Activated B cell treated with CpG ODN at 0.5 μM for 24 hours (primary cell): Measurements from ENCODE around the gene SLC39A1. TPM values are rescaled to one million over a fixed set of nuclear protein-coding genes. Genes with fewer than 3 reads are reported as not detected.

Source experiments
- ATAC-seq: fragments of 200-7000 bp; cut with Tn5 transposase; one replicate; pipeline ENCODE4 v1.10.0; 2021; ENCODE audit warnings: low read depth, mild to moderate bottlenecking, moderate library complexity
- CTCF ChIA-PET: fragments of 350-600 bp; sonication (Branson Sonifier 250); formaldehyde crosslinking; loops from one replicate; lab custom pipeline; 2021; ENCODE audit warnings: antibody characterized with exemption; lab: Charles Lee
- POLR2A ChIA-PET: fragments of 350-600 bp; sonication (Branson Sonifier 250); formaldehyde crosslinking; loops from one replicate; lab custom pipeline; 2021; ENCODE audit warnings: antibody characterized with exemption; lab: Charles Lee
- DNase-seq: peaks from one replicate; pipeline ENCODE4 v3.0.0; 2022
- H3K27ac Mint-ChIP-seq: one replicate; pipeline ENCODE4 v1.8.0; 2020; ENCODE audit warnings: mixed read lengths
- H3K27me3 Mint-ChIP-seq: one replicate; pipeline ENCODE4 v1.8.0; 2021; ENCODE audit warnings: mixed read lengths
- H3K36me3 Mint-ChIP-seq: one replicate; pipeline ENCODE4 v1.8.0; 2021; ENCODE audit warnings: low read depth, mixed read lengths
- H3K4me1 Mint-ChIP-seq: one replicate; pipeline ENCODE4 v1.8.0; 2021; ENCODE audit warnings: mixed read lengths
- H3K4me3 Mint-ChIP-seq: one replicate; pipeline ENCODE4 v1.8.0; 2020; ENCODE audit warnings: mild to moderate bottlenecking, mixed read lengths
- H3K9me3 Mint-ChIP-seq: one replicate; pipeline ENCODE4 v1.8.0; 2020; ENCODE audit warnings: mixed read lengths
- CTCF ChIP-seq: fragments of 200-600 bp; IDR thresholded peaks from one replicate; pipeline ENCODE4 v1.8.0; 2022; ENCODE audit warnings: antibody characterized with exemption, mild to moderate bottlenecking
- intact Hi-C: fragments of 100-400 bp; cut with micrococcal nuclease; formaldehyde crosslinking; loops from one replicate; pipeline ENCODE4 v1.15.1; 2024
- total RNA-seq: library from RNA; stranded (reverse); gene quantifications from 2 replicates; pipeline ENCODE4 v1.2.3, GENCODE V29; 2022

SLC39A1 gene
- total RNA-seq, 1 donor from 2014 or later, result 56.3 TPM

GRCh38 chr1:153944827-153945117, 18.6 kb downstream of the SLC39A1 start:
- intact Hi-C loops, result loop anchor here (1.0 to 5.0 kb wide), 3 partner anchors 21 to 663 kb away; partner anchors contain the start of gene ADAR
- Mint-ChIP-seq H3K4me3 (peak overlapping the region; percentile 90), H3K27me3 (no peaks in the 10 kb centered on the region), H3K4me1 (peaks cover 61% of the 10 kb centered on the region), H3K9me3 (no peaks in the 10 kb centered on the region), H3K27ac (peak overlapping the region; percentile 96), H3K36me3 (peaks cover 79% of the 10 kb centered on the region)
- ATAC-seq (no peak), DNase-seq (no peak)
- CTCF ChIA-PET, result interaction anchor here (0.8 to 4.0 kb wide), 9 partner anchors 19 to 147 kb away, joined by 3 to 46 read pairs (median 8); partner anchors contain the start of genes CREB3L4, RAB13 and SLC39A1
- TF ChIP-seq CTCF, result no peak
- POLR2A ChIA-PET, result interaction anchor here (0.8 to 5.8 kb wide), 32 partner anchors 10 to 1228 kb away, joined by 3 to 234 read pairs (median 8); partner anchors contain the start of genes CHTOP, CREB3L4, CRTC2 and GATAD2B

- DNase-seq (no peak), ATAC-seq (no peak)
- POLR2A ChIA-PET, result interaction anchor here (0.6 to 5.8 kb wide), 32 partner anchors 9 to 1229 kb away, joined by 3 to 234 read pairs (median 8); partner anchors contain the start of genes CHTOP, CREB3L4, CRTC2 and GATAD2B
- CTCF ChIA-PET, result interaction anchor here (0.8 to 4.0 kb wide), 7 partner anchors 19 to 123 kb away, joined by 4 to 46 read pairs (median 13); partner anchors contain the start of genes CREB3L4, RAB13 and SLC39A1
- peaks cover 81% of the 10 kb centered on the region for H3K36me3 Mint-ChIP-seq
- no peaks in the 10 kb centered on the region for H3K27me3 Mint-ChIP-seq
- H3K4me3 Mint-ChIP-seq, result peak overlapping the region; percentile 90
- no peaks in the 10 kb centered on the region for H3K9me3 Mint-ChIP-seq
- intact Hi-C loops, result no loop called here
- peak overlapping the region; percentile 96 for H3K27ac Mint-ChIP-seq
- H3K4me1 Mint-ChIP-seq, result peaks cover 57% of the 10 kb centered on the region
- TF ChIP-seq CTCF, result no peak
Measured at GRCh38 chr1:153944005-153944826, 19.1 kb downstream of the SLC39A1 start.

GRCh38 chr1:153942766-153943549, 20.4 kb downstream of the SLC39A1 start:
- Mint-ChIP-seq H3K27ac (peak overlapping the region; percentile 30), H3K27me3 (no peaks in the 10 kb centered on the region), H3K4me3 (no peak overlapping the region), H3K36me3 (peaks cover 77% of the 10 kb centered on the region), H3K4me1 (peaks cover 46% of the 10 kb centered on the region), H3K9me3 (no peaks in the 10 kb centered on the region)
- no peak for ATAC-seq
- CTCF ChIA-PET, result no interaction called here
- intact Hi-C loops, result no loop called here
- POLR2A ChIA-PET, result interaction anchor here (0.6 to 5.8 kb wide), 8 partner anchors 14 to 286 kb away, joined by 3 to 181 read pairs (median 4); partner anchors contain the start of genes CREB3L4, CRTC2, GATAD2B and JTB
- DNase-seq, result no peak
- no peak for TF ChIP-seq CTCF

GRCh38 chr1:153941826-153942725, 21.3 kb downstream of the SLC39A1 start:
- intact Hi-C loops, result no loop called here
- CTCF ChIA-PET, result no interaction called here
- ATAC-seq (no peak), DNase-seq (no peak)
- no peak for TF ChIP-seq CTCF
- no peak overlapping the region for H3K4me3 Mint-ChIP-seq
- H3K27me3 Mint-ChIP-seq, result no peaks in the 10 kb centered on the region
- no peaks in the 10 kb centered on the region for H3K9me3 Mint-ChIP-seq
- H3K4me1 Mint-ChIP-seq, result peaks cover 39% of the 10 kb centered on the region
- H3K27ac Mint-ChIP-seq, result peak overlapping the region; percentile 18
- peaks cover 78% of the 10 kb centered on the region for H3K36me3 Mint-ChIP-seq
- POLR2A ChIA-PET, result interaction anchor here (0.8 to 5.4 kb wide), 4 partner anchors 17 to 25 kb away, joined by 3 to 181 read pairs (median 8); partner anchors contain the start of genes CREB3L4, CRTC2 and GATAD2B
